NCI-H526 treated with DMSO at 0.1 percent for 48 hours (cell line): ENCODE measurements around the gene MTMR1.

ENCODE experiments used
- DNase-seq: peaks from one replicate; lab custom pipeline; 2025; lab: John Stamatoyannopoulos, UW

MTMR1 gene

GRCh38 chrX:150696866-150697265 is 3.7 kb downstream of the MTMR1 start:
- no peak for DNase-seq

DNA sequence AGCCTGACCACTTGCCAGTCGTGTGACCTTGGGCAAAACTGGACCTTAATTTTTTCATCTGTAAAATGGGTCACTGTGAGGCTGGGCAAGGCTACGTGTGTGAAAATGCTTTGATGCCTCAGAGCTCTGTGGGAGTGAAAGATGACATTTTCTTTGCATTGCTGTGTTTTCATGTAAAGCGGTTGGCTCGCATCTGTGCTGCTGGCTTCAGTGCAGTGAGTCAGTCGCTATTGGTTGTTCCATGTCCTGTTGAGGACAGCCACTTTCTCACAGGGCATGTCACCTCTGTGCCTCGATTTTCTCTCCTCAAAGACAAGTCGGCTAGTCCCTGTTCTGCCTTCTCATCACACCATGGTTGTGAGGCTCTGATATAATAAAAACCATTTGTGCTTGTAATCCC is 4.4 kb downstream of the MTMR1 start:
- no peak for DNase-seq

DNA sequence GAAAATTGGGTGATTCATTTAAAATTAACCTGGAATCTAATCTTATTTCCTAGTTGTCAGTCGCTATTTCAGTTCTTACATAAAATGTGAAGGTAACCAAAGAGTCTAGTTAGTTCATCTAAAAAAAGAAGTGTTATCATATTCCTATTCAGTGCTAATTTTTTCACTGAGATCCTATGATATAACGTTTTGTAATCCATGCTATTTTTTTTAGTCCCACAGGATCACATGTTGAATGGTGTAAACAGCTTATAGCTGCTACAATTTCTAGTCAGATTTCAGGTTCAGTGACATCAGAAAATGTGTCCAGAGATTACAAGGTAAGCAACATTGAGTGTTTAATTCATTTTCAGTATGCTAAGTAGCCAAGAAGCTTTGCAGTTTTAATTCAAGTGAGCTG is 5.8 kb downstream of the MTMR1 start:
- DNase-seq, result no peak

DNA sequence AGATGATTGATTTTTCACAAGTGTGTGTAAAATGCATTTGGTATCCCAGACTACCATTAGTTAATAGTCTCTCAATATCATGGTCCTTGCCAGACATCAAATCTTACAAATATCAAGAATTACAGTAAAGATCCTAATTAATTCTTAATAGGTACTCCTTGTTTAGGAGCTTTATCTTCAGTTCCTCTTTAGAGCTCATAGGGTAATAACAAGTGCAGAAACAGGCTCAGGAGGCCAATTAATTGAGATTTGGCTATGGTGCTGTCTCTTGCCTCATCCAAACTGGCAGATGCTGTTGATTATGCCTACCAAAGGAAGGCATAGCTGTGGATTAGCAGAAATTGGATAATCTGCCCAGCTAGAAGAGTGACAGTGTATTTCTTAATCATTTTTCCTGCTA is 6.9 kb downstream of the MTMR1 start:
- no peak for DNase-seq

- DNase-seq, result no peak
Observed at GRCh38 chrX:150701377-150701776, 8.2 kb downstream of the MTMR1 start.

DNA sequence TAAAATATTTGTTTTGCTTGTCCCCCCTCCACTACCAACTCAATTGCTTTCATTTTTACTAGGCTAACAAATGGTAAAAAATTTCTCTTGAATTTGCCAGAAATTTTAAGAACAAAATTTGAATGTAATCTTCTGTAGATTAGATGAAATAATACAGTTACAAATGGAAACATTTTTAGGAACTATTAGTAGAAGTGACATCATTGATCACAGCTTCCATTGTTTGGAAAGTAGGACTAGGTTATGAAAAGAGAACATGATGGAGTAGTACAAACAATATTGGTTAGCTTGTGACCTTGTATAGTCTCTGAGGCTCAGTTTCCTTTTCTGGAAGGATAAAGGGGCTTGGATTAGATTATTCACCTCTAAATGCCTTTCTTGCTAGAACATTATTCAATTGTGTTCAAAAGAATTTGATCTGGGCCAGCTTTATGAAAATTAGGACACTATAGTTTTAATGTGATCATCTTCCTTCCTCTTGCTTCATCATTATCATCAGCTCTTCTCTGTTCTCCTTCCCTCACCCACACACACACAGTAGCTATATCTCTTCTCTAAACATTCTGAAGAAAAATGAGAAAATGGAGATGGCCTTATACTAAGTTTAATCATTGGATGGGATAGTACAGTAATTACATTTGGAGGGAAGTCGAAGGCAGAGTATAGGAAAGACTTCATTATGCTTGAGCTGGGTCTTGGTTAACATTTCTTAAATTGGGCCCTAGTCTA is 9.9 kb downstream of the MTMR1 start:
- DNase-seq, result no peak

DNA sequence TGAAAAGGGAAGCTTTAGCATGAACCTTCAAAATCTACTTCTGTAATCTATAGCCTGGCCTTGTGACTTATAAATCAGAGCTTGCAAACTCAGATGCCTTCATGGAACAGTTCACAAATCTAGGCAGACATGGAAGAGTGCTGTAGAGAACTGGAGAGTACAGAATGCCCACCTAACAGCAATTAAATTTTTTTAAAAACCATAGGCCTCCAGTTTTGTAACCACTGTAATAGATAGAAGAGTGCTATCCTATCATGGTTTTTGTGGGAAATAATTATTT is 10.4 kb downstream of the MTMR1 start:
- no peak for DNase-seq

- DNase-seq, result no peak
Observed at GRCh38 chrX:150704030-150704613, 10.9 kb downstream of the MTMR1 start.

DNA sequence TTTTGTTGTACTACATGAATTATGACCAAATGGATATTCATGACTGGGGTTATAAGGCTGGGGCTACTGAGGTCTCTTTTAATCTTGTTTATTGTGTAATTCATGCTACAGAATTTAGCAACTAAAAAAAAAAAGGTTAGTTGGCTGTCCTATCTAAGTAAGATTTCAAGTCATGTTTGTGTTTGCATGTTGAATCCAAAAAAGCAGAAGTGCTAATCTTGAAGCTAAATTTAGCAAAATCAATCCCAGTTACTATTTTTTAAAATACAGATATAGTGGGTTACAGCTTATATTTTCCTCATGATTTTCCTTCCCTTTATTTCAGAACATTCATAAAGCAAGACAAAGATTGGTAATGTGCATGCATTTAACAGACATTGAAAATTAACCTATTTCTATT is 19.4 kb downstream of the MTMR1 start:
- DNase-seq, result no peak

DNA sequence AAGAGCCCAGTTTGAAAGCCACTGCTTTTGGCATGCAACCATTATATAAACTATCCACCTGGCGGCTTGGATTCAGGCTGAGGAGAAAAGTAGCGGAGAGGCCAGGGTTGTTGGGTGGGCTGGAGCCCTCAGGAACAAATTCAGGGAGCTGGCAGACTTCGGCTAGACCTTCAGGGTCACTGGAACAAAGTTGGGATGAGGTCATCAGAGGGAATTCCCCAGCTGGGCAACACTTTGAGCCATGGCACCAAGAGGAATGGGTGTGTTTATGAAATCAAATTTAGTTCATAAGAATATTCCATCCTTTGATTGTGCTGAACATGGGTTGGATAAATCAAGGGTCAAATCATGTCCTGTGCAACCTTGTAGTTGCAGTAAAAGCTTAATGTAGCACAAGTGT is 22.0 kb downstream of the MTMR1 start:
- no peak for DNase-seq

DNA sequence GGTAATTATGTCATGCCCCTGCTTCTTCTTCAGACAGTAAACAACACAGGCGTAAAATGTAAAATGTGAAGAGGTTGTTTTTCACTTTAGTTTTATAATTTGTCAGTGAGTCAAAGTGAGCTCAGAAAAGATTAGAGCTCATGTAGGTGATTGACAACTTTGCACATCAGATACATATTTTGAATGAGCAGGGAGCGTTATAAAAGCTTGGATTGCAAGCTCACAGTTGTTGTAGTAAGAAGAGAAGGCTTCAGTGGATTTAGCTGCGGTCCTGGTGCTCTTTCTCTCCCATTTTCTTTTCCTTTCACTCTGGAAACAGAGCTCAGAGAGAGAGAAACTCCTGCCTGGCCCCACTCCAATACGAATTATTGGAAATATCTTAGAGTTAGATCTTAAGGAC is 26.4 kb downstream of the MTMR1 start:
- DNase-seq, result no peak

- DNase-seq, result no peak
Observed at GRCh38 chrX:150729956-150730355, 36.8 kb downstream of the MTMR1 start.

GRCh38 chrX:150730719-150731118 is 37.5 kb downstream of the MTMR1 start:
- no peak for DNase-seq

DNA sequence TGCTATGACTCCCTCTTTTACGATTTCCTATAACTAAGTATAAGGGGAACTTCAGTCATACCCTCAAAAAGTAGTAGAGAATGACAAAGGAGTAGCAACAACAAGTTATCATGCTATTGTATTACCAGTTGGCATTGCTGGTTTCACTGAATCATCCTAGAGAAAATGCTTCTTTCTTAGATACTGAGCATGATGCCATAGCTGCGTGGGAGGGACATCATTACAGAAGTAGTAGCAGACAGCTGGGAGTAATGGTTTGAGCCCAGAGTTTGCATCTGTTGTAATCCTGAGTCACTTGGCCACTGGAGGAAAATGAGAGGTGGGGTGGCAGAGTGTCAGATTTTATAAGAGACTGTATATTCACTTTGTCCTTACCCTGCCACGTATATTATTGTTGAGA is 38.6 kb downstream of the MTMR1 start:
- no peak for DNase-seq

- no peak for DNase-seq
Observed at GRCh38 chrX:150736475-150736874, 43.3 kb downstream of the MTMR1 start.

DNA sequence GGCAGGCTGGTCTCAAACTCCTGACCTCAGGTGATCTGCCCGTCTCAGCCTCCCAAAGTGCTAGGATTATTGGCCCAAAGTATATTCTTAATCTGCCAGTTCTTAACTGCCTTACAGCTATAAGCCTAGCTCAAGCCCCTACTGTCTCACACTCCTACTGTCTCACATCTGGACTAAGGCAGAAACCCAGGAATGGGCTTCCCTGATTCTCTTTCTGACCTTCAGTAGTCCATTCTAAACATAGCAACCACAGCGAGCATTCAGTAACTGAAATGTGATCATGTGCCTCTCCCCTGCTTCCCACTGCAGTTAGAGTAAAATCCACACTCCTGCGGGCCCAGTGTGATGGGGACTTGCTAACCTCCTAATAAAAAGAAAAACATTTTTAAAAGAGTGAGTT is 58.9 kb downstream of the MTMR1 start:
- DNase-seq, result no peak

- DNase-seq, result peak; percentile 72
Observed at GRCh38 chrX:150753357-150753756, 60.2 kb downstream of the MTMR1 start.

GRCh38 chrX:150753968-150754367 is 60.8 kb downstream of the MTMR1 start:
- DNase-seq, result no peak

DNA sequence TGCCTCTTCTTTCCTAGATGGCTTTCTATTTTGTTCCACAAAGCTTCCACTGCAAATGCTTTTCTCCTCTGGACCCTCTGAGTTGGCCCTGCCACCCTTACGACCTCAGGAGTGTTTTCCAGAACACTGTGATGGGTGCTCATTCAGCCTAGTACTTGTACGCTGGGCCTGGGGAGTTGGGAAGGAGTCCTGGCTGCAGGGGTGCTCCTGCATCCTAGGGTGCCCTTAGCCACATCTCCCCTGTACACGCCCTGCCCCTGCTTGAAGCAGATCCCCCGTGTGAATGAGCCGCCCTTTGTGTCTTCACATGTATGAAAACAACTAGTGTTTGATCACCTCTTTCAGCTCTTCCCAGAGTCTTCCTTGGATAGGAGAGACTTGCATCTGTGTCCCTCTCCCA is 64.2 kb downstream of the MTMR1 start:
- no peak for DNase-seq

GRCh38 chrX:150759568-150760416 is 66.6 kb downstream of the MTMR1 start:
- DNase-seq, result no peak

DNA sequence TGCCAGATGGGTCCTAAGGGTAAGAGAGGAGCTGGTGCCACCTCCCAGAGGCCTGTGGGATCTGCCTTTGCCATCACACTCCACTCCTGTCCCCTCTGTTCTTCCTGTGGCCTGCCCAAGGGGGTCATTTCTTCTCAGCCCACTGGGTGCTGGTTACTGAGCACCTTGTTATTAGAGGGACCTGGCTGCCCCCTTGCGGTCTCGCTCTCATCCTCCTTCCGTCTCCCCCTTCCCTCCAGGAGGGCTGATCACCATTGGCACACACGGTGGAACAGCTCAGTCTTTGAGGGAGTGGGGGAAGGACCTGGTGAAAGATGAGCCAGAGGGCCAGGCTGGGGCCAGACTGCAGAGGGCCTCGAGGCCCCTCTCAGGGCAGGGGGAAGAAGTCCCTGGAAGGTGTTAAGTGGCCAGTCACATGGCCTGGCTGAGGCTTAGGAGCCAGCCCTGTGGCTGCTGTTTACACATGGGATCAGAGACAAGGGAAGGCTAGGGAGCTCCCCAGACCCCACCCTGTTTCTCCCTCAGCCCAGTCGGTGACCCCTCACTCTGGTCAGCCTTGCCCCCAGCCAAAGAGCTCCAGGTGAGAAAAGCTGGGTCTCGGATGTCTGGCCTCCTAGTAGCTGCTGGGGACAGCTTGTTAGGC is 68.1 kb downstream of the MTMR1 start:
- DNase-seq, result no peak

- DNase-seq, result no peak
Observed at GRCh38 chrX:150761819-150762216, 68.6 kb downstream of the MTMR1 start.
